GM18511 (cell line): ENCODE results near the gene ESM1.

Source experiments
- ATAC-seq: cut with Tn5 transposase; IDR thresholded peaks from one replicate; pipeline ENCODE4 v1.9.1; 2021; ENCODE audit warnings: mild to moderate bottlenecking, moderate library complexity; ENCODE audit not compliant: unreplicated experiment

ESM1 gene

GRCh38 chr5:54988218-54988617 lies 2.8 kb upstream of the ESM1 start:
- ATAC-seq, result no peak

- ATAC-seq, result no peak
Measured at GRCh38 chr5:54986269-54986654, 869 bp upstream of the ESM1 start.

GRCh38 chr5:54981928-54982327 lies 3.5 kb downstream of the ESM1 start:
- ATAC-seq, result no peak

- no peak for ATAC-seq
Measured at GRCh38 chr5:54975701-54976100, 9.7 kb downstream of the ESM1 start.

GRCh38 chr5:54969856-54970828 lies 15.3 kb downstream of the ESM1 start:
- ATAC-seq, result no peak

- no peak for ATAC-seq
Measured at GRCh38 chr5:54969242-54969641, 16.2 kb downstream of the ESM1 start.

GRCh38 chr5:54965806-54966205 lies 19.6 kb downstream of the ESM1 start:
- no peak for ATAC-seq

- no peak for ATAC-seq
Measured at GRCh38 chr5:54964405-54964804, 21.0 kb downstream of the ESM1 start.

GRCh38 chr5:54959673-54960418 lies 25.5 kb downstream of the ESM1 start:
- ATAC-seq, result no peak

GRCh38 chr5:54956922-54957321 lies 28.5 kb downstream of the ESM1 start:
- ATAC-seq, result no peak

- no peak for ATAC-seq
Measured at GRCh38 chr5:54947187-54947586, 38.2 kb downstream of the ESM1 start.

- ATAC-seq, result no peak
Measured at GRCh38 chr5:54946306-54946819, 39.0 kb downstream of the ESM1 start.

GRCh38 chr5:54944364-54944763 lies 41.0 kb downstream of the ESM1 start:
- ATAC-seq, result no peak

- no peak for ATAC-seq
Measured at GRCh38 chr5:54942064-54942778, 43.2 kb downstream of the ESM1 start.

GRCh38 chr5:54936201-54936600 lies 49.2 kb downstream of the ESM1 start:
- ATAC-seq, result no peak

GRCh38 chr5:54932789-54933188 lies 52.6 kb downstream of the ESM1 start:
- ATAC-seq, result no peak

- ATAC-seq, result no peak
Measured at GRCh38 chr5:54930736-54931135, 54.7 kb downstream of the ESM1 start.
